Measurements from ENCODE around the gene CALM1. TPM values are rescaled to one million over a fixed set of nuclear protein-coding genes. Genes with fewer than 3 reads are reported as not detected.

CALM1 gene
- total and polyA plus RNA-seq, 3 donors from 2014 or later = 379 to 526 (median 428) TPM

DNA sequence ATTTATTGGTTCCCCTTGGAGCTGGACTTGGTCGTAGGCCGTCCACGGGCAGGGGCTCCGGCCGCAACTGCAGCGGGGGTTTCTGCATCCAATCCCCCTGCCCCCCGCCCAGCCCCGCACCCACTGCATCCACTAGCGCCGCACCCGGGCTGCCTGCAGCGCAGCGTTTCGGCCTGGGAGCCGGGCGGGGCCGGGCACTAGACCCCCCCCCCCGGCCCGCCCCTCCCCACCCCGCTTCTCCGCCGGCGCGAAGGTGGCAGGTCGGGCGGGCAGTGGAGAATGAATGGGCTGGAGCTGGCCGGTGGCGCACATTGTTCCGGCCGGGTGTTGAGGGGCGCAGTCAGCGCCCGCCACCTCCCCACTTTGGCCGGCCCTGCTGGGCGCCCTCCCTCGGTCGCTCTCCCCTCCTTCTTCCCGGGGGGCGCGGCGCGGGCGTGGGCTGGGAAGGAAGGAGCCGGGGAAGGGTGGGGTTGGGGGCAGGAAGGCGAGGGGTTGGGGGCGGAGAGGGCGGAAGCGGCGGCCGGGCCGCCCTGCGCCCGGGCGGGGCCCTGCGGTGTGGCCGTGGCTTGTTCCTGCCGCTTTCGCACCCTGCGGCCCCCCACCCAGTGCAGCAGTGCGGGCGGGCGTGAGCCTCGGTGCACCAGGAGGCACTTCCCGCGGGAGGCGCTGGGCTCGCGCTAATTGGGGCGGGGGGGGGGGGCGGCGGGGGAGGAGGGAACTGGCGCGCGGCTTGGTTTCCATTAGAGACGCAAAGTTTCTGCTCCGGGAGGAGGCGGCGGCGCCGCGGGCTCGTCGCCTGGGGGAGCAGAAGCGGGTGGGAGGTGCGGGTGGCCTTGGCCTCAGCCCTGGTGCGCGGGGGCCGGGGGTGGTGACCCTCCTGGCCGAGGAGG, 841 bp downstream of the CALM1 start:
- intact Hi-C loops (cut with DNase I; ENCODE audit: low total_unique reads) = loop anchor here (5.0 kb wide), 1 partner anchor 360 kb away; no protein-coding TSS in a partner anchor
- Histone ChIP-seq H3K27me3 (no peaks in the 10 kb centered on the region), H3K4me1 (peaks cover 10% of the 10 kb centered on the region), H3K4me3 (peak overlapping the region; percentile 98 to 100), H3K27ac (peak overlapping the region; percentile 79 to 91), H3K36me3 (ENCODE audit: low read depth, missing control alignments) (no peaks in the 10 kb centered on the region), H3K9me3 (no peaks in the 10 kb centered on the region)
- DNase-seq = peak; percentile 42
- TF ChIP-seq, protein P1, sequence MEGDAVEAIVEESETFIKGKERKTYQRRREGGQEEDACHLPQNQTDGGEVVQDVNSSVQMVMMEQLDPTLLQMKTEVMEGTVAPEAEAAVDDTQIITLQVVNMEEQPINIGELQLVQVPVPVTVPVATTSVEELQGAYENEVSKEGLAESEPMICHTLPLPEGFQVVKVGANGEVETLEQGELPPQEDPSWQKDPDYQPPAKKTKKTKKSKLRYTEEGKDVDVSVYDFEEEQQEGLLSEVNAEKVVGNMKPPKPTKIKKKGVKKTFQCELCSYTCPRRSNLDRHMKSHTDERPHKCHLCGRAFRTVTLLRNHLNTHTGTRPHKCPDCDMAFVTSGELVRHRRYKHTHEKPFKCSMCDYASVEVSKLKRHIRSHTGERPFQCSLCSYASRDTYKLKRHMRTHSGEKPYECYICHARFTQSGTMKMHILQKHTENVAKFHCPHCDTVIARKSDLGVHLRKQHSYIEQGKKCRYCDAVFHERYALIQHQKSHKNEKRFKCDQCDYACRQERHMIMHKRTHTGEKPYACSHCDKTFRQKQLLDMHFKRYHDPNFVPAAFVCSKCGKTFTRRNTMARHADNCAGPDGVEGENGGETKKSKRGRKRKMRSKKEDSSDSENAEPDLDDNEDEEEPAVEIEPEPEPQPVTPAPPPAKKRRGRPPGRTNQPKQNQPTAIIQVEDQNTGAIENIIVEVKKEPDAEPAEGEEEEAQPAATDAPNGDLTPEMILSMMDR (IDR thresholded peaks at IDR 0.05) = no peak
- no peak for TF ChIP-seq POLR2A (IDR thresholded peaks at IDR 0.05)
- WGBS, 2 donors = 1 to 2% methylated on average over 11 to 63 of the region's 89 CpGs

DNA sequence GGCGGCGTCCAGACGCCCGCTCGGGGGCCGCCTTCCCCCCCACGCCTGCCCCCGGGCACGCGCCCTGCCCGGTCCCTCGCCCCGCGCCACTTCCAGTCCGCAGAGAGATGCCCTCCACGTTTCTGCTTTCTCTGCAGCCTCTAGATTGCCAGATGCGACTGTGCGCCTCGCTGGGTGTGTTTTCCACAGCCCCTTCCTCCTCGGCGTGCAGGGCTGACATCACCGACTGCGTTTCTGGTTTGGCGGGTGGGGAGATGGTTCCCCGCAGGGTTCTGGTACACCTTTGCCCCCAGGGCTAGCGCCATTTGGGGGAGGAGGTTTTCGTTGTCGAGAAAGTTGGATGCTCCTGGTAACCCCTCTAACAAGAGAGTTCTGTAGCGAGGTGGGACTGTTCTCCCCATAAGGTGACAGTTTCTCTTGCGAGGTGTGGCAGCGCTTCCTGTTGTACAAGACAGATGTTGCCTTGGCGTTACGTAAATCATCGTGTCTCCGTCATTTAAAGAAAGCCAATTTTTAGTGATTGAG, 1.5 kb downstream of the CALM1 start:
- intact Hi-C loops (cut with DNase I; ENCODE audit: low total_unique reads) = loop anchor here (5.0 kb wide), 1 partner anchor 359 kb away; no protein-coding TSS in a partner anchor
- peaks cover 3% of the 10 kb centered on the region for H3K36me3 ChIP-seq (ENCODE audit: low read depth, missing control alignments)
- DNase-seq = peak; percentile 38
- TF ChIP-seq, protein P1 (IDR thresholded peaks at IDR 0.05) = no peak
- no peak for TF ChIP-seq POLR2A (IDR thresholded peaks at IDR 0.05)
- WGBS, 2 donors = 1 to 3% methylated on average over 19 to 35 of the region's 35 CpGs
- H3K9me3 ChIP-seq = no peaks in the 10 kb centered on the region
- H3K27ac ChIP-seq = peak overlapping the region; percentile 79 to 91
- peaks cover 10% of the 10 kb centered on the region for H3K4me1 ChIP-seq
- H3K27me3 ChIP-seq = no peaks in the 10 kb centered on the region
- H3K4me3 ChIP-seq = peak overlapping the region; percentile 98 to 100

DNA sequence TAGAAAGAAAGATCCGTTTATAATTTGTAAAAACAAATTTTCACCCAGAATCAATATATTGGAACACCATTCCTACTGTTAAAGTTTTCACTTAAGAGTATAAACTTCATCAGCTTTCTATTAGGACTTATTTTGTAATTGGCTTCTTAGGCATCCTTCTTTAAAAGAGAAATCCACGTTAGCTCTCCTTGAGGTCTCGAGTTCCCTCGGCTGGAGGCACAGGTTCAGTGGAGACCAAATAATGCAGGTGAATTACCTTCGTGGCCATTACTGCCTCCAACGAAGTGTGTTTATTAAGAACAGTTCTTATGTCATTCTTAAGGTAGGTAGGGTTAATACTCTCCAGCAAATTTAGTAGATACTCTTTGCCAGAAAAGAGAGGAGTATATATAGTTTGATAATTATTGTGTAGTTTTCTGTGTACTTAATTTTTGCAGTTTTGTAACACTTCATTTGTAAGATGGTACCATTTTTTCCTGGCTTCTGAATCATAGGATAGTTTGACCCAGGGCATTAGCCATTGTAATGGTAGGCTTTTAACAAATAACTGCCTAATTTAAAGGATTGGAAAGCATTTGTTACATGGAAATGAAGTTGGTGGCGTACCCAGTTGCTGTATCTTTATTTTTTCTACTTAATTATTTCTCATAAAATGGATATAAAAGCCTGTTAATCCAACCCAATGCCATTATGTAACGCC, 2.2 kb downstream of the CALM1 start:
- Histone ChIP-seq H3K4me3 (peak overlapping the region; percentile 98 to 100), H3K4me1 (peaks cover 10% of the 10 kb centered on the region), H3K36me3 (ENCODE audit: low read depth, missing control alignments) (peaks cover 3% of the 10 kb centered on the region), H3K9me3 (no peaks in the 10 kb centered on the region), H3K27ac (peak overlapping the region; percentile 79 to 91), H3K27me3 (no peaks in the 10 kb centered on the region)
- TF ChIP-seq, protein P1 (IDR thresholded peaks at IDR 0.05) = no peak
- TF ChIP-seq POLR2A (IDR thresholded peaks at IDR 0.05) = no peak
- intact Hi-C loops (cut with DNase I; ENCODE audit: low total_unique reads) = loop anchor here (5.0 kb wide), 1 partner anchor 358 kb away; no protein-coding TSS in a partner anchor
- DNase-seq = no peak
- 14 to 17% methylated on average over 8 of the region's 8 CpGs for WGBS, 2 donors

DNA sequence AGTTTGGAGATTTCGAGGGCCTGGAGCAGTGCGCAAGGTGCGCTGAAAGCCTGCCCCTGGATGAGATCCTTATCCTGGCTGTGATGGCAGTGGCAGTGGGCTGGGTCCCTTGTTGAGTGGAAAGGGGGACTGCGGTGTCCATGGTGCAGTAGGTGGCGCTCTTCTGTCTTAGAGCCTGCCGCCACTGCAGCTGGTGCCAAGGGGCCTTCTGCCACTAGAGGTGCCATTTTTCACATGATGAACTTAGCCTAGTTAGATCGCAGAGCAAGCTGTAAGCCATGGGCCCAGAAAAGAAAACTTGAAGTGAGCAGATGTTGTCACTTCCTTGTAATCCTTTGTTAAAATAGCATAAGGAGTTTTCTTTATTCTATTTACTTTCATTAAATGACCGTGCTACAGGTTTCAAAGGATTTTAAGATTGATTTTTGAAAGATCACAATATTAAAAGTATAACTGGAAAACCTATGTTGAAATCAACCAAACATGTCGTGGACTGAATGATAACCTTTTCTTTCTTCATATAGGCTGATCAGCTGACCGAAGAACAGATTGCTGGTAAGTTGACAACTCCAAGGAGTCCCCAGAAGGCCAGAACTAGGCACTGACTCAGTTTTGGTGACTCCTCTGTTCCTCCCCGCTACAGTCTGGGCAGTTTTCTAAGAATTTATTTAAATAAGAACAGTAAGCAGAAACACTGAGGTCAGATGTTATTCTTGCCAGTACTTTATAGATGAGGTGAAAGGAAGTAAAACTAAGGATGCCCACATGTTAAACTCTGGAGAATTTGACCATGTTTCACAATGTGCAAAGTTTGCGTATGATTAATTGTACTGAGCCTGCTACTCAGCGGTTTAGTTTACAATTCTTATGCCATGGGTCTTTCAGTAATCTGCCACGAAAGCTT, 3.0 kb downstream of the CALM1 start:
- H3K27ac ChIP-seq = peak overlapping the region; percentile 59 to 91
- H3K36me3 ChIP-seq (ENCODE audit: low read depth, missing control alignments) = peaks cover 3% of the 10 kb centered on the region
- H3K9me3 ChIP-seq = no peaks in the 10 kb centered on the region
- H3K4me3 ChIP-seq = peak overlapping the region in 1 of 2 donors; percentile 100
- H3K27me3 ChIP-seq = no peaks in the 10 kb centered on the region
- DNase-seq = peak; percentile 97
- TF ChIP-seq POLR2A (IDR thresholded peaks at IDR 0.05) = no peak
- TF ChIP-seq, protein P1 (IDR thresholded peaks at IDR 0.05) = peak; percentile 94 to 98 (median 98)
- intact Hi-C loops (cut with DNase I; ENCODE audit: low total_unique reads) = loop anchor here (5.0 kb wide), 2 partner anchors 298 to 358 kb away; no protein-coding TSS in a partner anchor
- H3K4me1 ChIP-seq = peaks cover 10% of the 10 kb centered on the region
- 31 to 35% methylated on average over 14 of the region's 14 CpGs for WGBS, 2 donors

Data from testis (tissue), 3 donors.